ENCODE results near the gene ABCB8. TPM values are rescaled to one million over a fixed set of nuclear protein-coding genes. Genes with fewer than 3 reads are reported as not detected.

Gene ABCB8
- total and polyA plus RNA-seq, 9 of the 15 experiments (the other 6 are each of a cell fraction or from before 2014, with no cell fraction given), result 7.6 to 106 (median 36.3) TPM

GRCh38 chr7:151009327-151010036 lies 18.8 kb upstream of the ABCB8 start (continued):
- TF ChIP-seq, protein P1, sequence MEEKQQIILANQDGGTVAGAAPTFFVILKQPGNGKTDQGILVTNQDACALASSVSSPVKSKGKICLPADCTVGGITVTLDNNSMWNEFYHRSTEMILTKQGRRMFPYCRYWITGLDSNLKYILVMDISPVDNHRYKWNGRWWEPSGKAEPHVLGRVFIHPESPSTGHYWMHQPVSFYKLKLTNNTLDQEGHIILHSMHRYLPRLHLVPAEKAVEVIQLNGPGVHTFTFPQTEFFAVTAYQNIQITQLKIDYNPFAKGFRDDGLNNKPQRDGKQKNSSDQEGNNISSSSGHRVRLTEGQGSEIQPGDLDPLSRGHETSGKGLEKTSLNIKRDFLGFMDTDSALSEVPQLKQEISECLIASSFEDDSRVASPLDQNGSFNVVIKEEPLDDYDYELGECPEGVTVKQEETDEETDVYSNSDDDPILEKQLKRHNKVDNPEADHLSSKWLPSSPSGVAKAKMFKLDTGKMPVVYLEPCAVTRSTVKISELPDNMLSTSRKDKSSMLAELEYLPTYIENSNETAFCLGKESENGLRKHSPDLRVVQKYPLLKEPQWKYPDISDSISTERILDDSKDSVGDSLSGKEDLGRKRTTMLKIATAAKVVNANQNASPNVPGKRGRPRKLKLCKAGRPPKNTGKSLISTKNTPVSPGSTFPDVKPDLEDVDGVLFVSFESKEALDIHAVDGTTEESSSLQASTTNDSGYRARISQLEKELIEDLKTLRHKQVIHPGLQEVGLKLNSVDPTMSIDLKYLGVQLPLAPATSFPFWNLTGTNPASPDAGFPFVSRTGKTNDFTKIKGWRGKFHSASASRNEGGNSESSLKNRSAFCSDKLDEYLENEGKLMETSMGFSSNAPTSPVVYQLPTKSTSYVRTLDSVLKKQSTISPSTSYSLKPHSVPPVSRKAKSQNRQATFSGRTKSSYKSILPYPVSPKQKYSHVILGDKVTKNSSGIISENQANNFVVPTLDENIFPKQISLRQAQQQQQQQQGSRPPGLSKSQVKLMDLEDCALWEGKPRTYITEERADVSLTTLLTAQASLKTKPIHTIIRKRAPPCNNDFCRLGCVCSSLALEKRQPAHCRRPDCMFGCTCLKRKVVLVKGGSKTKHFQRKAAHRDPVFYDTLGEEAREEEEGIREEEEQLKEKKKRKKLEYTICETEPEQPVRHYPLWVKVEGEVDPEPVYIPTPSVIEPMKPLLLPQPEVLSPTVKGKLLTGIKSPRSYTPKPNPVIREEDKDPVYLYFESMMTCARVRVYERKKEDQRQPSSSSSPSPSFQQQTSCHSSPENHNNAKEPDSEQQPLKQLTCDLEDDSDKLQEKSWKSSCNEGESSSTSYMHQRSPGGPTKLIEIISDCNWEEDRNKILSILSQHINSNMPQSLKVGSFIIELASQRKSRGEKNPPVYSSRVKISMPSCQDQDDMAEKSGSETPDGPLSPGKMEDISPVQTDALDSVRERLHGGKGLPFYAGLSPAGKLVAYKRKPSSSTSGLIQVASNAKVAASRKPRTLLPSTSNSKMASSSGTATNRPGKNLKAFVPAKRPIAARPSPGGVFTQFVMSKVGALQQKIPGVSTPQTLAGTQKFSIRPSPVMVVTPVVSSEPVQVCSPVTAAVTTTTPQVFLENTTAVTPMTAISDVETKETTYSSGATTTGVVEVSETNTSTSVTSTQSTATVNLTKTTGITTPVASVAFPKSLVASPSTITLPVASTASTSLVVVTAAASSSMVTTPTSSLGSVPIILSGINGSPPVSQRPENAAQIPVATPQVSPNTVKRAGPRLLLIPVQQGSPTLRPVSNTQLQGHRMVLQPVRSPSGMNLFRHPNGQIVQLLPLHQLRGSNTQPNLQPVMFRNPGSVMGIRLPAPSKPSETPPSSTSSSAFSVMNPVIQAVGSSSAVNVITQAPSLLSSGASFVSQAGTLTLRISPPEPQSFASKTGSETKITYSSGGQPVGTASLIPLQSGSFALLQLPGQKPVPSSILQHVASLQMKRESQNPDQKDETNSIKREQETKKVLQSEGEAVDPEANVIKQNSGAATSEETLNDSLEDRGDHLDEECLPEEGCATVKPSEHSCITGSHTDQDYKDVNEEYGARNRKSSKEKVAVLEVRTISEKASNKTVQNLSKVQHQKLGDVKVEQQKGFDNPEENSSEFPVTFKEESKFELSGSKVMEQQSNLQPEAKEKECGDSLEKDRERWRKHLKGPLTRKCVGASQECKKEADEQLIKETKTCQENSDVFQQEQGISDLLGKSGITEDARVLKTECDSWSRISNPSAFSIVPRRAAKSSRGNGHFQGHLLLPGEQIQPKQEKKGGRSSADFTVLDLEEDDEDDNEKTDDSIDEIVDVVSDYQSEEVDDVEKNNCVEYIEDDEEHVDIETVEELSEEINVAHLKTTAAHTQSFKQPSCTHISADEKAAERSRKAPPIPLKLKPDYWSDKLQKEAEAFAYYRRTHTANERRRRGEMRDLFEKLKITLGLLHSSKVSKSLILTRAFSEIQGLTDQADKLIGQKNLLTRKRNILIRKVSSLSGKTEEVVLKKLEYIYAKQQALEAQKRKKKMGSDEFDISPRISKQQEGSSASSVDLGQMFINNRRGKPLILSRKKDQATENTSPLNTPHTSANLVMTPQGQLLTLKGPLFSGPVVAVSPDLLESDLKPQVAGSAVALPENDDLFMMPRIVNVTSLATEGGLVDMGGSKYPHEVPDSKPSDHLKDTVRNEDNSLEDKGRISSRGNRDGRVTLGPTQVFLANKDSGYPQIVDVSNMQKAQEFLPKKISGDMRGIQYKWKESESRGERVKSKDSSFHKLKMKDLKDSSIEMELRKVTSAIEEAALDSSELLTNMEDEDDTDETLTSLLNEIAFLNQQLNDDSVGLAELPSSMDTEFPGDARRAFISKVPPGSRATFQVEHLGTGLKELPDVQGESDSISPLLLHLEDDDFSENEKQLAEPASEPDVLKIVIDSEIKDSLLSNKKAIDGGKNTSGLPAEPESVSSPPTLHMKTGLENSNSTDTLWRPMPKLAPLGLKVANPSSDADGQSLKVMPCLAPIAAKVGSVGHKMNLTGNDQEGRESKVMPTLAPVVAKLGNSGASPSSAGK (IDR thresholded peaks at IDR 0.05), result no peak
- TF ChIP-seq THRB (CRISPR knock-in tag; conservative IDR thresholded peaks at IDR 0.05) (no peak), ATF1 (CRISPR knock-in tag; IDR thresholded peaks at IDR 0.05) (no peak), ATF1 (tag; IDR thresholded peaks at IDR 0.05) (no peak), ZNF408 (CRISPR knock-in tag; IDR thresholded peaks at IDR 0.05; ENCODE audit: low read depth) (no peak), ZNF668 (CRISPR knock-in tag; IDR thresholded peaks at IDR 0.05) (no peak), CC2D1A (IDR thresholded peaks at IDR 0.05) (no peak; the same call in 1 of the 2 replicates), RAD21 (CRISPR knock-in tag; conservative IDR thresholded peaks at IDR 0.05 in 1 of 2, IDR thresholded peaks at IDR 0.05 in 1 of 2) (peak; percentile 43 to 63), TSC22D4 (tag; IDR thresholded peaks at IDR 0.05) (no peak), ELF2 (CRISPR knock-in tag; IDR thresholded peaks at IDR 0.05) (peak; percentile 25; the same call in 1 of the 2 replicates)
- TF ChIP-seq, protein P2, sequence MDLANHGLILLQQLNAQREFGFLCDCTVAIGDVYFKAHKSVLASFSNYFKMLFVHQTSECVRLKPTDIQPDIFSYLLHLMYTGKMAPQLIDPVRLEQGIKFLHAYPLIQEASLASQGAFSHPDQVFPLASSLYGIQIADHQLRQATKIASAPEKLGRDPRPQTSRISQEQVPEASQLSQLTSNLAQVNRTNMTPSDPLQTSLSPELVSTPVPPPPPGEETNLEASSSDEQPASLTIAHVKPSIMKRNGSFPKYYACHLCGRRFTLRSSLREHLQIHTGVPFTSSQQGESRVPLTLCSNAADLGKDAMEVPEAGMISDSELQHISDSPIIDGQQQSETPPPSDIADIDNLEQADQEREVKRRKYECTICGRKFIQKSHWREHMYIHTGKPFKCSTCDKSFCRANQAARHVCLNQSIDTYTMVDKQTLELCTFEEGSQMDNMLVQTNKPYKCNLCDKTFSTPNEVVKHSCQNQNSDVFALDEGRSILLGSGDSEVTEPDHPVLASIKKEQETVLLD (IDR thresholded peaks at IDR 0.05), result no peak
- TF ChIP-seq, protein P3, sequence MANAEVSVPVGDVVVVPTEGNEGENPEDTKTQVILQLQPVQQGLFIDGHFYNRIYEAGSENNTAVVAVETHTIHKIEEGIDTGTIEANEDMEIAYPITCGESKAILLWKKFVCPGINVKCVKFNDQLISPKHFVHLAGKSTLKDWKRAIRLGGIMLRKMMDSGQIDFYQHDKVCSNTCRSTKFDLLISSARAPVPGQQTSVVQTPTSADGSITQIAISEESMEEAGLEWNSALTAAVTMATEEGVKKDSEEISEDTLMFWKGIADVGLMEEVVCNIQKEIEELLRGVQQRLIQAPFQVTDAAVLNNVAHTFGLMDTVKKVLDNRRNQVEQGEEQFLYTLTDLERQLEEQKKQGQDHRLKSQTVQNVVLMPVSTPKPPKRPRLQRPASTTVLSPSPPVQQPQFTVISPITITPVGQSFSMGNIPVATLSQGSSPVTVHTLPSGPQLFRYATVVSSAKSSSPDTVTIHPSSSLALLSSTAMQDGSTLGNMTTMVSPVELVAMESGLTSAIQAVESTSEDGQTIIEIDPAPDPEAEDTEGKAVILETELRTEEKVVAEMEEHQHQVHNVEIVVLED (CRISPR knock-in tag; IDR thresholded peaks at IDR 0.05), result no peak

All from K562 (cell line).